GM21717 (cell line): Measurements from ENCODE around the gene TMEM238.
"Not testable (repeated sequence)": the region's sequence is repeated elsewhere in the genome, so short reads cannot be mapped to it uniquely, and the experiment has no call there.

Experiments used
- ATAC-seq: cut with Tn5 transposase; IDR thresholded peaks from one replicate; pipeline ENCODE4 v1.9.1; 2021; ENCODE audit warnings: mild to moderate bottlenecking, moderate library complexity; ENCODE audit not compliant: unreplicated experiment

The TMEM238 gene

DNA sequence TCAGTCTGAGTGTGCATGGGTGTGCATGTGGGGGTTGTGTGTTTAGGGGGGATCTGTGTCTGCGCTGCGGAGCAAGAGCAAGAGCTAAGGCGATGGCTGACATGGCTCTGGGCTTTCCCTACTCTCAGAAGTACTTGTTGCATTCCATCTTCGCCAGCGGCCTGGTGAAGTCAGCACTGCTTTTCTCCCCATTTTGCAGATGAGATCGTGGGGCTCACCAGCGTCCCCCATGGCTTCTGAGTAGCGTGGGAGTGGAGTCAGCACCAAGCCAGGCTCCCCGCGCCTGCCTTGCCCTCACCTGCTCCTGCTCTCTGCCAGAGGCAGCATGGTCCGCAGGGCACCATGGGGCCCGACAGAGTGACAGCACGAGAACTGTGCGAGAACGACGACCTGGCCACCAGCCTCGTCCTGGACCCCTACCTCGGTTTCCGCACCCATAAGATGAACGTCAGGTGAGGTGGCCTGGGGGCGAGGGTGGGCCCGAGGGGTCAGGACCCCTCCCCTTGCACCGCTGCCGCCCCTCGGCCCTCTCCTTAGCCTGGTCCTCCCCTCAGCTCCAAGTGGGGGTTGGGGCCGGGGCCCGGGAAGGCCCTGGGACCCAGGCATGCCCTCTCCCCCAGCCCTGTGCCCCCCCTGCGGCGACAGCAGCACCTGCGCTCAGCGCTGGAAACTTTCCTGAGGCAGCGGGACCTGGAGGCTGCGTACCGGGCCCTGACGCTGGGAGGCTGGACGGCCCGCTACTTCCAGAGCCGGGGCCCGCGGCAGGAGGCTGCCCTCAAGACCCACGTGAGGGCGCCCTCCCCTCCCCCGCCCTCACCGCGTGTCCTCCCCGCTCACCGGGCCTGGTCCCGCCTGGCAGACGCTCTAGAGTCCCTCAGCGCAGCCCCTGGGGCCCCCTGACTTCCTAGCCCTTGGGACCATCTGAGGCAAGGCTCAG lies 42.2 kb downstream of the TMEM238 start:
- ATAC-seq: no peak

DNA sequence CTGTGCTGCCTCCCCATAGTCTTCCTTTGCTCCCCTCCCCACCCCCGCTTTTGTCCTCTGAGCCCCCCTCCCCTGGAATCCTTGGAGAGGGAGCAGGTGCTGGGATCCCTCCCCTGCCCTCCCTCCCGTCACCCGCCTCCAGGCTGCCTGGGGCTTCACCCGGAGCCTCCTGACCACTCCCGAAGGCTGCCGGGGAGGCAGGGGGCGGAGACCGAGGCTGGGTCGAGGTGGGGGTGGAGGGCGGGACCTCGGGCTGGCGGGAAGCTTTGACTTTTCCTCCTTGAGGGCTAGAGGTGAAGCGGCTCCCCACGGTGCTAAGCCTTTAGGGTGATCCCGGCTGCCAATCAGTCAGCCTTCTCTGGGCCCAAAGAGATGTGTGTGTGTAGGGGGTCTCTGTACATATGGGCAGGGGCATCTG lies 42.9 kb downstream of the TMEM238 start:
- ATAC-seq: no peak

DNA sequence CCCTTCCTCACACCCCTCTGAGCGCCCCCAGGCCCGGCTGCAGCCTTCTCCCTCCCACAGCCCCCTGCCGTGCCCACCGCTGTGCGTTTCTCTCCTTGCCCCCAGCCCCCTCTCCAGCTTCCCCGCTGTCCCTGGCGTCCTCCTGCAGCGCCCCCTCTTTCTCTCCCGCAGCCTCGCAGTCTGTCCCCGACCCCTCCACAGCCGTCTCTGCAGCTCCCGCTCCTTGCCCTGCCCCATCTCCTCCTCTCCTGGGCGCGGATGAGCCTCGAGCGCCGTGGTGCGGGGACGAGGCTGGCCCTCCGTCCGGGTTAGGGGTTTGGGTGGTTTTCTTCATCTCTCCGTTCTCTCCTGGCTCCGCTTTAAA lies 43.3 kb downstream of the TMEM238 start:
- no peak for ATAC-seq

DNA sequence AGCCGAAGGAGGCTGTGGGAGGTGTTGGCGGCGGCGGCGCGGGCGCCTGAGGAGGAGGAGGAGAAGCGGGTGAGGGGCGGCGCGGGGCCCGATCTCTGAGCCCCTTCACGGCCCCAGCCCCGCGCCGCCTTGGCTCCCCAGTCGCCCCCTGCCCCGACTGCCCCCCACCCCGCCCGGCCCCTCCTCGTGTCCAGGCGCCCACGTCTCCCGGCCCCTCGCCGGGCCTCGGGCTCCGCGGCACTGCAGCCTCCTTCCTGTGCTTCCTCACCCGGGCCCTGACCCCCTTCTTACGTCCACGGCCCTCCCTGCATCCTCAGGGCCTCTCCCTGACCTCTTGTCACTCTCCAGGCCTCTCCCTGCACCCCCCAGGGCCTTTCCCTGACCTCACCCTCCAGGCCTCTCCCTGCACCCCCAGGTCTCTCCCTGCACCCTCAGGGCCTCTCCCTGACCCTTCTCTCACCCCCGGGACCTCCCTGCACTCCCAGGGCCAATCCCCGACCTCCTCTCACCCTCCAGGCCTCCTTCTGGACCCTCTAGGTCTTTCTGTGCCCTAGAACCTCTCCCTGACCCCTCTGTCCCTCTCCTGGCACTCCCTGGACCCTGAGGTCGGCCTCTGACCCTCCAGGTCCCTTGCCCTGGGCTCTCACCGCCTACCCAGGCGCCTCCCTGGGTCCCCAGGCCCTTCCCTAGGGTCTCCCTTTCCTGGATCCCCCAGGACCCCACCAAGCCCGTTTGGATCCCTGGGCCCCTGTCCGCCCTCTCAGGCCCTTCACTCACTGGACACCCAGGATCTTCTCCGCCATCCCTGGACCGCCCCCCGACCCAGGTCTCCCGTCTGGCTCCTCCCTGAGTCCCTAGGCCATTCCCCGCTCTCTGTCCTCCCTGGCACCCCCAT lies 44.0 kb downstream of the TMEM238 start:
- no peak for ATAC-seq

DNA sequence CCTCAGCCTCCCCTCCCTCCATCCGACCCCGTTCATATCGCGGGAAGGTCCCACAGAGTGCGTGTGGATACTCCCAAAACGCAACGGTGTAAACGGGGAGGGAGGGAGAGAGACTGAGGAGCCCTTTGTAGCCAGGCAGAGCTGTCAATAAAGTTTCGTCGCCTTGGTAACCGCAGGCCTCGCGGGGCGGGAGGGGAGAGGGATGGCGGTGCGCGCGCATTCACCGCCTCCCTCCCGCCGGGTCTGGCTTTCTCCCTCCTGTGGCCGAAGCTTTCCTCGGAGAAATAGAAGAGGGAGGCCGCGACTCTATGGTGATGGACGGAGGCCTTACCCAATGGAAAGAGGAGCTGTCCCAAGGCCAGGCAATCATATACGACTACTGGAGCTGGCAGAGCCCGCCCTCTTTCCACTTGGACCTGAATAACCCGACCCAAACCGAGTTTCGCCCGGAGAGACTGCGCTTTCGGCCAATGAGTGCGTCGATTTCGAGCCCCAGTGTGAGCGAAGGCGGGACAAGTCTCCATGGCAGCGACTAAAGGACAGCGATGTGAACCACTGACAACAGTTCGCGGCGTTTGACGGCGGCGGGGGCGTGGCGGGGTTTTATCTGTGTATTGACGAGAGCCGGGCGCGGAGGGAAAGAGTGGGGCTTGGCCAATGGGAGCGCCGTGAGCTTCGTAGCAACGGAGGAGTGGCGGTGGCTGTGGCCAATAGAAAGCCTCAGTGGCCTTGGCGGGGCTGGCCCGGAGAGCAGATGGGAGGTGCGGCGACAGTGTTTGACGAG lies 44.8 kb downstream of the TMEM238 start, which contains the start of gene KMT5C:
Gene KMT5C, plus strand, starts transcription at position 772 of the 784 bp plus-strand sequence. CDS start 2,061 bp downstream, outside the sequence.
- peak; percentile 72 for ATAC-seq

DNA sequence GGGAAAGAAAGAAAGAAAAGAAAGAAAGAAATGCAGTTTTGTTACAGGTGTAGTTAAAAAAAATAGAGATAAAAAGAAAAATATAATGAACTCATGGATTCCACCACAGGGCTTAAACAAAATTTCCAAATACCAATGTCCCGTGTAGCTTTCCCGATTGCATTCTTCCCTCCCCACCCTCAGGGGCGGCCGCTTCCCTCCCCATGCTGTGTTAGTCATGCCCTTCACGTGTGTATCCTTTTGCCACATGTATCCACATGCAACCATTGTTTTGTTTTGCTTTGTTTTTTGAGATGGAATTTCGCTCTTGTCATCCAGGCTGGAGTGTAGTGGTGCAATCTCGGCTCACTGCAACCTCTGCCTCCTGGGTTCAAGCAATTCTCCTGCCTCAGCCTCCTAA lies 48.0 kb downstream of the TMEM238 start:
- no peak for ATAC-seq

DNA sequence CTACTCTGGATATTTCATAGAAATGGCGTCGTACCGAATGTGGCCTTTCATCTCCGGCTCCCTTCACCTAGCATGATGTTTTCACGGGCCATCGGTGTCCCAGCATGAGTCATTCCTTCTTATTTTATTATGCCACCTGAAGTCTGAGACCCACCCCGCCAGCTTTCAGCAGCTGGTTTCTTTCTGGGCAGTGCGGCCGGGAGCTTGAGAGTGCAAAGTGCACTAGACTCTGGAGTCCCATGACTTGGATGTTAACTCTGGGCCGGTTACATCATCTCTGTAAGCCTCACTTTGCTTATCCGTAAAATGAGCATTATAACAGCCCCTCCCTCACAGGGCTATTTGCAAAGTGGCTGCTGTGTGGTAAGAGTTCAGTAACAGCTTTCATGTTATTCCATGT lies 50.2 kb downstream of the TMEM238 start:
- ATAC-seq: no peak

DNA sequence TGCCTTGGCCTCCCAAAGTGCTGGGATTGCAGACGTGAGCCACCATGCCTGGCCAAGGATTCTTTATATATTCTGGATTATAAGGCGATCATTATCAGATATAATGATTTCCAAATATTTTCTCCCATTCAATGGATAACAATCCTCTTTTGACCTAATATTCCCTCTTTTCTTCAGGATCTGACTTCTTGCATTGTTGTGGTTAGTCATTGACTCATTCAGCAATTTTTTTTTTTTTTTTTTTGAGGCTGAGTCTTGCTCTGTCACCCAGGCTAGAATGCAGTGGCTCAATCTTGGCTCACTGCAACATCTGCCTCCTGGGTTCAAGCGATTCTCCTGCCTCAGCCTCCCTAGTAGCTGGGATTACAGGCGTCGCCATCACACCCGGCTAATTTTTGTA lies 54.3 kb downstream of the TMEM238 start:
- ATAC-seq: not testable (repeated sequence)
